ACHN (cell line): ENCODE data around the gene MED1.
"Not testable (repeated sequence)": the region's sequence is repeated elsewhere in the genome, so short reads cannot be mapped to it uniquely, and the experiment has no call there.

Source experiments
- DNase-seq: peaks from one replicate; pipeline ENCODE4 v3.0.0-alpha.2; 2015
- in situ Hi-C: cut with HindIII; loops from 2 replicates; pipeline ENCODE4 v1.10.0; 2017; ENCODE audit warnings: low sequenced_read_pairs, low pct_ligation_motif_present, low pct_unique_long_range_greater_than_20kb

Gene MED1

DNA sequence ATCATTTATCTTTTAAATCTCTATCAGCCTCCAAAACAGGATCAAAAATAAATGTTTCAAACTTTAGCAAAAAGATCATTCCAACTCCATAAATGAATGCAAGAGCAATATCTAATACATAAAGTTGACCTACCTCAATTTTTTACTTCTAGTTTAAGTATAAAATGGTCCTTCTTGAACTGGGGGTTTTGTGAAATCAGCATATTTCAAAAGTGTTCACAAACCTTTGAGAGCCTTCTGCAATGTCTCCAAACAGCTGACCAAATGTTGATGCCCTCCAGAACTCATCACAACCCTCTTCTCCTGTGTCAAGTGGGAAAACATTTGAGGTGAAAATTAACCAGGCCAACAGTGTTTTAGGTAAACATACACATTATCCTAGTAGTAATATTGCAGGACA, 7.7 kb downstream of the MED1 start:
- DNase-seq, result no peak
- in situ Hi-C loops, result no loop called here

DNA sequence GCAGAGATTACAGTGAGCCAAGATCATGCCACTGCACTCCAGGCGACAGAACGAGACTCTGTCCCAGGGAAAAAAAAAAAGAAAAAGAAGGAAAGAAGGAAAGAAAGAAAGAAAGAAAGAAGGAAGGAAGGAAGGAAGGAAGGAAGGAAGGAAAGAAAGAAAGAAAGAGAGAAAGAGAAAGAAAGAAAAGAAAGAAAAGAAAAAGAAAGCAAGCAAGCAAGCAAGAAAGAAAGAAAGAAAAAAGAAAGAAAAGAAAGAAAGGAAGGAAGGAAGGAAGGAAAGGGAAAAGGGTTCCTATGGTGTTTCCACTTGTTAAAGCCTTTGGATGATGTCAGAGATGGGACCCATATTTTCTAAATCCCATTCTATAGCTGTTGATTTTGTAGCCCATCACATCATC, 11.2 kb downstream of the MED1 start:
- DNase-seq, in situ Hi-C loops: not testable (repeated sequence)

GRCh38 chr17:39429600-39429999, 21.5 kb downstream of the MED1 start:
- DNase-seq, result no peak
- in situ Hi-C loops, result no loop called here

DNA sequence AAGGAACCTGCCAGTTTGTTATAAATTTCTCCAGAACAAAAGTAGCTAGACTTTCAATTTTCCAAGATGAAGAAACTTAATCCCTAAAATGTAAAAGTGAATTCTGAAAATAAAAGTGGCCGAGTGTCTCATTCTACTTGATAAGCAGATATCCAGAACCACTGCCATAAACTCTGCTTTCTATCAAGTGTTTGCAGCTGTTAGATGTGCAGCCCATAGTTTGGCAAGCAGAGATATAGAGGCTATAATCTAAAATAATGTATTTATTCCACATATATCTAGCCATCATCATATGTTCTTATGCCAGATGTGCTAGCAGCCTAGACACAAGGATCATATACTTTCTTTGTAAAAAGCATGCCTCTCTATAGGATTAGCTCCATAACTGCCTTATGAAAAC, 34.9 kb downstream of the MED1 start:
- DNase-seq, result no peak
- in situ Hi-C loops, result no loop called here

DNA sequence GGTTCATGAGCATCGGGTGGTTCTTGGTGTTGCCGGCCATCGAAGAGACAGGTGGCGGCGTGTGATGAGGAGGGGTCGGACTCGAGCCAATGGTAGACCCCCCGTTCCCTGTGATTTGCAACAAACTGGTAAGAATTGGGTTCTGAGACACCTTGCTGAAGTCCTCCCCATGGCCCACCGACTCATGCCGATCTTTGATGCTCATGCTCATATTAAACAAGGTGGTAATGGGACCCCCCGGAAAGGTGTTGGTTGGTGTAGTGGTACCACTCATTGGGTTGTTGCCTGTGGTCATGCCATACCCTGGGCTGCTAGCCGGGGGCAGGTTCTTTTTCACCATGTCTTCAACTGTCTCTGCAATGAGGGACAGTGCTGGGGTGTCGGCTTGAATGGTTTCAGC, 40.8 kb downstream of the MED1 start:
- in situ Hi-C loops, result no loop called here
- no peak for DNase-seq

DNA sequence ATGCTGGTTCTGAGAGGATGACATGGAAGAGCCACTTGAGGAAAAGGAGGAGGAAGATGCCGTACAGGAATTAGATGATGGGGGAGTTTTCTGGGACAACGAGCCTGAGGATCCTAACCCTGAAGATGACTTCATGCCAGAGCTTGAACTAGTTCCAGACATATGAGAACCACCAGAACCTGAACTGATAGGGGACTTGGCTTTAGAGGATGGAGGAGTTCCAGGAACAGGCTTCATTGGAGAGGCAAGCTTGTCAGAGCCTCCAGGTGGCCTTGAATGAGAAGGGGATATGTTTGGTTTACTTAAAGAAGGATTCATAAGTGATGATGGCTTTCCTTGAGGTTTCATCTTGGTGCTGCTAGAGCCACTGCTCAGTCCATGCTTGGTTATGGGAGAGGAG, 42.7 kb downstream of the MED1 start:
- in situ Hi-C loops, result no loop called here

DNA sequence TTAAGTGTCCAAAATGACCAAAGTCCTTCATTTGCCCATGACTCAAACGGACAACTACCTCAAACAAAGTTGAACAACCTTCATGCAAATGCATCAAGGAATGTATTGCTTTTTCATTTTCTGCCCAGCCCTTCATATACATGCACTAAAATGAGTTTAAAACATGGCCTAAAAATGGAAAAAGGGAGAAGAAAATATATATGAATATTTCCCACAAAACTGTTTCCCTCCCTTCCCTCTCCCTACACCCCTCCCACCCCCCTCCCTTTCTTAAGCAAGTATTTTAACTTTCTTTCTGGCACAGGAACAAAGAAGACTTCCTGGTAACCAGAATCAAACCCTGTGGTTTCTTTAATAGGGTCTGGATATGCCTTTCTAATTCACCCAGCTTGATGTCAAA, 44.1 kb downstream of the MED1 start:
- DNase-seq, result no peak
- in situ Hi-C loops, result no loop called here

More for the DNA sequence above, 42.7 kb downstream of the MED1 start:
- DNase-seq, result no peak

GRCh38 chr17:39405436-39405835, 45.6 kb downstream of the MED1 start:
- in situ Hi-C loops, result no loop called here
- DNase-seq, result no peak

GRCh38 chr17:39404542-39405378, 46.3 kb downstream of the MED1 start:
- DNase-seq, result peak; percentile 78
- in situ Hi-C loops, result no loop called here

- in situ Hi-C loops, result no loop called here
Measured at GRCh38 chr17:39402890-39403605, 48.0 kb downstream of the MED1 start.

GRCh38 chr17:39402244-39402889, 48.7 kb downstream of the MED1 start:
- in situ Hi-C loops, result no loop called here
- DNase-seq, result peak; percentile 96

More at GRCh38 chr17:39402890-39403605, 48.0 kb downstream of the MED1 start:
- no peak for DNase-seq

GRCh38 chr17:39401412-39402243, 49.4 kb downstream of the MED1 start, which contains the start of gene FBXL20:
TSS of gene FBXL20 (minus strand) at chr17:39401626. CDS start at chr17:39401402, 224 bp downstream.
- DNase-seq, result peak; percentile 94
- in situ Hi-C loops, result no loop called here

- in situ Hi-C loops, result no loop called here
- DNase-seq, result peak; percentile 25
Measured at GRCh38 chr17:39400547-39401411, 50.3 kb downstream of the MED1 start.

GRCh38 chr17:39399791-39400190, 51.3 kb downstream of the MED1 start:
- in situ Hi-C loops, result no loop called here
- no peak for DNase-seq

GRCh38 chr17:39393736-39394135, 57.3 kb downstream of the MED1 start:
- in situ Hi-C loops, result no loop called here
- no peak for DNase-seq

GRCh38 chr17:39391448-39391847, 59.6 kb downstream of the MED1 start:
- in situ Hi-C loops, result no loop called here
- DNase-seq, result no peak

- no peak for DNase-seq
- in situ Hi-C loops, result no loop called here
Measured at GRCh38 chr17:39385040-39385439, 66.0 kb downstream of the MED1 start.

- DNase-seq, result no peak
- in situ Hi-C loops, result no loop called here
Measured at GRCh38 chr17:39380144-39380543, 70.9 kb downstream of the MED1 start.
